GM18909 (cell line): ENCODE measurements around the gene CCDC91.
A peak's percentile ranks its signal among the peaks of the same experiment; 100 is the strongest.
"Not testable (repeated sequence)": the region's sequence is repeated elsewhere in the genome, so short reads cannot be mapped to it uniquely, and the experiment has no call there.

ENCODE experiments used
- ATAC-seq: cut with Tn5 transposase; IDR thresholded peaks from one replicate; pipeline ENCODE4 v1.9.1; 2021; ENCODE audit warnings: mild to moderate bottlenecking; ENCODE audit not compliant: unreplicated experiment, poor library complexity

The CCDC91 gene

GRCh38 chr12:28226705-28227104, 36.4 kb downstream of the CCDC91 start:
- ATAC-seq, result no peak

GRCh38 chr12:28227251-28227650, 37.0 kb downstream of the CCDC91 start:
- no peak for ATAC-seq

GRCh38 chr12:28231248-28231647, 41.0 kb downstream of the CCDC91 start:
- ATAC-seq, result no peak

- no peak for ATAC-seq
These were observed 42.1 kb downstream of the CCDC91 start for GRCh38 chr12:28232211-28232928.

GRCh38 chr12:28234444-28234843, 44.2 kb downstream of the CCDC91 start:
- no peak for ATAC-seq

GRCh38 chr12:28235015-28235414, 44.8 kb downstream of the CCDC91 start:
- no peak for ATAC-seq

- ATAC-seq, result no peak
These were observed 45.7 kb downstream of the CCDC91 start for GRCh38 chr12:28235985-28236384.

GRCh38 chr12:28237423-28237822, 47.2 kb downstream of the CCDC91 start:
- no peak for ATAC-seq

GRCh38 chr12:28239918-28240317, 49.7 kb downstream of the CCDC91 start:
- ATAC-seq, result no peak

- ATAC-seq, result no peak
These were observed 50.6 kb downstream of the CCDC91 start for GRCh38 chr12:28240853-28241252.

GRCh38 chr12:28242129-28242495, 51.9 kb downstream of the CCDC91 start:
- ATAC-seq, result no peak

GRCh38 chr12:28242496-28243309, 52.4 kb downstream of the CCDC91 start:
- ATAC-seq, result no peak

GRCh38 chr12:28243310-28243633, 53.0 kb downstream of the CCDC91 start:
- ATAC-seq, result no peak

GRCh38 chr12:28247806-28248205, 57.5 kb downstream of the CCDC91 start:
- no peak for ATAC-seq

- ATAC-seq, result no peak
These were observed 58.4 kb downstream of the CCDC91 start for GRCh38 chr12:28248555-28249145.

GRCh38 chr12:28253161-28253641, 62.9 kb downstream of the CCDC91 start:
- ATAC-seq, result peak; percentile 95

- no peak for ATAC-seq
These were observed 67.2 kb downstream of the CCDC91 start for GRCh38 chr12:28257411-28257810.

GRCh38 chr12:28258998-28259397, 68.7 kb downstream of the CCDC91 start:
- ATAC-seq, result no peak

- no peak for ATAC-seq
These were observed 75.3 kb downstream of the CCDC91 start for GRCh38 chr12:28265435-28266042.

GRCh38 chr12:28267920-28268607, 77.8 kb downstream of the CCDC91 start:
- not testable (repeated sequence) for ATAC-seq
